GM12875 (cell line): ENCODE data around the gene MAGEA4.
"Not testable (repeated sequence)": the region's sequence is repeated elsewhere in the genome, so short reads cannot be mapped to it uniquely, and the experiment has no call there.

Experiments used
- H3K4me3 ChIP-seq: one replicate; pipeline ENCODE4 v1.5.1; 2011; ENCODE audit warnings: low read depth, low read length, control low read depth
- CTCF ChIP-seq: IDR thresholded peaks from 2 replicates; pipeline ENCODE4 v1.5.1; 2011; ENCODE audit warnings: low read depth, mild to moderate bottlenecking, control low read depth, inconsistent platforms, low read length, moderate library complexity, borderline replicate concordance; ENCODE audit not compliant: insufficient read depth

Gene MAGEA4

GRCh38 chrX:151912221-151912620 is 468 bp upstream of the MAGEA4 start:
- no peak for TF ChIP-seq CTCF
- H3K4me3 ChIP-seq: no peak overlapping the region

- H3K4me3 ChIP-seq: not testable (repeated sequence)
These were observed 6.0 kb downstream of the MAGEA4 start for GRCh38 chrX:151918736-151919135.

GRCh38 chrX:151919610-151920009 is 6.9 kb downstream of the MAGEA4 start:
- TF ChIP-seq CTCF: no peak
- H3K4me3 ChIP-seq: no peak overlapping the region

GRCh38 chrX:151920101-151920500 is 7.4 kb downstream of the MAGEA4 start:
- TF ChIP-seq CTCF: no peak
- no peak overlapping the region for H3K4me3 ChIP-seq

- H3K4me3 ChIP-seq: no peak overlapping the region
- no peak for TF ChIP-seq CTCF
These were observed 7.8 kb downstream of the MAGEA4 start for GRCh38 chrX:151920530-151920929.

GRCh38 chrX:151921292-151921691 is 8.6 kb downstream of the MAGEA4 start:
- no peak for TF ChIP-seq CTCF
- H3K4me3 ChIP-seq: no peak overlapping the region

GRCh38 chrX:151921866-151922265 is 9.2 kb downstream of the MAGEA4 start:
- no peak for TF ChIP-seq CTCF
- H3K4me3 ChIP-seq: no peak overlapping the region

- no peak for TF ChIP-seq CTCF
- no peak overlapping the region for H3K4me3 ChIP-seq
These were observed 10.0 kb downstream of the MAGEA4 start for GRCh38 chrX:151922692-151923091.
